Limb (tissue), 2 donors: Measurements from ENCODE around the gene CDH13.

Experiments used
- DNase-seq, 2 donors: peaks; one replicate each; pipeline ENCODE4 v3.0.0-alpha.2; 2016; ENCODE audit errors: extremely low spot score in 2 of 2

The CDH13 gene

DNA sequence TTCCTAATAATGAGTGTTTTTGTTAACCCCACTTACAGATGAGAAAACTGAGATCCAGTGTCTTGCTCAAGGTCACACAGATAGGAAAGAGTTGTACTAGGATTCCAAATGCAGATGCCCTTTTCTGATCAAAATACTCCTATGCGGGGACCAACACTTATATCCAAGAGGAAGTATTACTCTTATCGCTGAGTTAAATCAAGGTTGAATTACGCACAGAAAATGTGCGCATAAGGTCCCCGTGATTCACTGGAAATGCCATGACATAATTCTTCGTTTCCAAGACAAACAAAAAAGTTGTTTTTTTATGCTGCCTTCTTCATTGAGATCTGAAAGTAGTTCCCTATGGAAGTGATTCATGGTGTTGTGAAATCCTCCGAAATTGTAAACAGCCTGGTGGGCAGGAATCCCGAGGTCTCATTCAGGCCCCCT lies 717.2 kb downstream of the CDH13 start:
- DNase-seq, result no peak

DNA sequence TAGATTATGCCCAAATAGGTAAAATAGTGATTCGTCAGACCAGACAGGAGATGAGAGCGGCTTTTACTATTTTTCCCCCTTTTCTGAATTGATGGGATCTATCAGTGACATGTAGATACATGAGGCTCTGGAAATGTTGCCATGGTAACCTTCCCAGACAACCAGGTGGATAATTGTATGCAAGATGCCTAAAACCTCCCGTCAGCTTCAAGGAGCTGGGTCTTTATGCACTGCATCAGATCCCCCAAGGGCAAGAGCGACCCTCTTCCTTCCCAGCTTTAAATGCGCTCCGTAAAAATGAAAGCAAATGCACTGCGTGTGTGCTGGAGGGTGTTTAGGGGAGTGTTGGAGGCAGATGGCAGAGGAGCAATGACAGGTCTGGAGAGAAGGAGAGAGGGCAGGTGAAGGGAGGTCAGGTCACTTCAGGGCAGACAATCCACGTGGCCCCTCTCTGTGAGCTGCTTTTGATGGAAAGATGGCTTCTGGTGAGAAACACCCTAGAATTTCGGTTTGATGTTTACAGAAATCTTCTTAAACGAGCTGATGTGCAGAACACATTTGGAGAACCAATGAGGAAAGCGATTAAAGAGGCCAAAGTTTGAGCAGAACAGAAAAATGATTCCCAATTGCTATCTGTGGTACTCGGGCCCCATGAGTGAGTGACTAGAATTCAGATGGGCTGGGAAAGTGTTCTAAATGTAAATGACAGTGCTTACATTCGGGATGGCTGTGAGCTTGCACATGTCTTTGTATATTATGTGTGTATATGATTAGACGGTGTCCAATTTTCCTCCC lies 719.3 kb downstream of the CDH13 start:
- DNase-seq, result no peak

DNA sequence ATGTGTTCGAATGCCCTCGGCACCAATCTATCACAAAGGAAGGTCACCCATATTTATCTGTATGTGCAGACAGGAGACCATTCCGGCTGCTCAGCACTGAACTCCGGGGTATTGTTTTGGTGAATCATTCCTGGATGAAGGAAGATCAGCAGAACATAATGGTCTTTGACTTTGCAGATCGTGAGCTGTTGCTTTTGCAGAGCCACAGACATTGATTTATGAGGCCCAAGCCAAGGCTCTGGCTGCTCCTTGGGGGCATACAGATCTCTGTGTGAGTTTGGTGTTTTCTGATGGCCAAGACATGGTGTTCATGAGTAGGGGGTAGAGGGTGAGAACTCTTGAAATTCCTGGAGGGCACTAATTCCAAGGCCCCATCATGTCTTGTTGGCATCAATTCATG lies 722.2 kb downstream of the CDH13 start:
- no peak for DNase-seq

DNA sequence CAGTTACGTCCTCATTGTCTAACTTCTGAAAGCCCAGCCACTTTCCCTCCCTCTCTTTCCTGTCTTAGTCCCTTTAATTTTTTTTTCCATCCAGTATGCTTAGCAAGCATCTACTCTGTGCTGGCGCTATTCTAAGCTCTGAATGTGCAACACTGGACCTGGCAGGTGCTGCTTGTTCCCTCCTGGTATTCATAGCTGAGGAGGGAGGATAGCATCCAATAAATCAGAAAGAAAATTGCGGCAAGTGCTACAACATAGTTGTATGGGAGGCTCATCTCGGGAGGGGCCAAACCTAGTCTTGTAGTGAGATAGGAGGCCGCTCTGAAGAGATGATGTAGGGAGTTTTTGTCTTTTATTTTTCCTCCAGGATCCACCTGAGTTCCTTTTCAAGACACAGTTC lies 723.7 kb downstream of the CDH13 start:
- DNase-seq, result no peak

DNA sequence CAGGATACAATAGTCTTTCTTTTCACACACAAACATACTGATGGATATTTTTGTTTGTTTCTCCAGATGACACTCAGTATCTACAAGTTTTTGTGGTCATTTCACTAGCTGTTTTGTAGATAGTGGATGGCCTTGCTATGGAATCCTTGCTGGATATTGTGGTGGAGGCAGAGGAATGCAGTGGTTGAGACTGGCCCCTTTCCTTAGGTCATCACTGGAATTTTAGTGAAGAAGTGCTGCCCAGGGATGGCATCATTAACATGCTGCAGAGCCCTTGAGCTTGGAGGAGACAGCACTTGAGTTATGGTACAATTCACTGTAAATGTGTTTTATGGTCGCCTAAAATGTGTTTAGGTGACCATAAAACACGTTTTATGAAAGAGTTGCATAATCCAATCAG lies 725.1 kb downstream of the CDH13 start:
- DNase-seq, result no peak

DNA sequence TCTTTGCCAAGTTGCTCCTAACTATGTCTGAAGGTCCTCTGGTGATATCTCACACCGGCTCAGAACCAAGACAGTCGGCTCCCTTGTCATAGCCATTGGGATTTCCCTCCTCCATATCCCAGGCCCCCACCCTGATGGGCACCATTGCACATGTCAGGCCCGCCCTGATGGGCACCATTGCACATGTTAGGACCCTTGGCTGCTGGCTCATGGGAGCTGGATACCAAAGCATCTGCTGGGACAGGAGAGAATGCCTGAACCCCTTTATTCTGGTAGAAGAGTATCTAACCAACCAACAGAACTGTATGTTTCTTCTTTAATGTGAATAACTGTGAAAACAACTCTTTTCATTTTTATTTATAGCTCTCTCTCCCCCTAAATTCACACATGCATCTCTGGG lies 726.5 kb downstream of the CDH13 start:
- DNase-seq, result no peak

DNA sequence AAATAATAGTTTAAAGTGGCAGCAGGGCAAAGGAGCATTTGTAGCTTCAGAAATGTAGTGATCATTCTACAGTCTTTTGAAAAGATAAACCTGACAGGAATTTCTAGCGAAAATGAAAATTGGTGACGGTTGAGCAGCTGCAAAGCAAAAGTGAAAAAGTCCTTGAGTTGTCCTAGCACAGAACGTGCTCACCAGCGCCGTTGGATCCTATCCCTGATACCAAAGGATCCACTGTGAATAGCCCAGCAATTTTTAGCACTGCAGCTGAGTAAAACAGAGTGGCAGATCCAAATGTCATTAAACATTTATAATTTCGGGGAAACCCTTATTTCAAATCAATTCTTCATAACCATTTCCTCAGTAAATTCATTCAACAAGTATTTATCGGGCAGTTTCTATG lies 727.2 kb downstream of the CDH13 start:
- no peak for DNase-seq

DNA sequence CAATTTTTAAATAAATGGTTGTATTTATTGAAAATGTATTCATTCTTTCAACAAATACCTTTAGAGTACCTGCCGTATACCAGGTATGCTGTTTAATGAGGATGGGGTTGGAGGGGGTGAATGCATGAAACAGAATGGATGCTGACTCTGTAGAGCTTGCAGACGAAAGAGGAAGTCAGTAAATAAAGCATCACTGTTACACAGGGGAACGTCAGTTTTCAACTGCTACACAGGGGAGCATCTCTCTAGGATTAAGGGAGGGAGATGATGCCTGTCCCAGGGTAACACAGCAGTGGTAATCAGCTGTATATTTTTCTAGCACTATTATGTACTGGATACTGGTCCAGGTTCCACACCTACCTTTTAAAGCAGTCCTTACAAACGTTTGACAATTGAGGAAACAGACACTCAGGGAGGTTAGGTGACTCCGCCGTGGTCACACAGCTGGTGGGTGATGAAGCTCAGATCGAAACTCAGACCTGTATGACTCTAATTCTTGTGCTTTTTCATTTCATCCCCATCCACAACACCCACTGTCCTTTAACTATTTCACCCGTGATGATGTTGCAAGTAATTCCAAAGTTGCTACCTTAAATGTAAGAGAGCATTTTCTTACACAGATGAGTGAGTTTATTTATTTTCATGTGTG lies 728.9 kb downstream of the CDH13 start:
- no peak for DNase-seq

DNA sequence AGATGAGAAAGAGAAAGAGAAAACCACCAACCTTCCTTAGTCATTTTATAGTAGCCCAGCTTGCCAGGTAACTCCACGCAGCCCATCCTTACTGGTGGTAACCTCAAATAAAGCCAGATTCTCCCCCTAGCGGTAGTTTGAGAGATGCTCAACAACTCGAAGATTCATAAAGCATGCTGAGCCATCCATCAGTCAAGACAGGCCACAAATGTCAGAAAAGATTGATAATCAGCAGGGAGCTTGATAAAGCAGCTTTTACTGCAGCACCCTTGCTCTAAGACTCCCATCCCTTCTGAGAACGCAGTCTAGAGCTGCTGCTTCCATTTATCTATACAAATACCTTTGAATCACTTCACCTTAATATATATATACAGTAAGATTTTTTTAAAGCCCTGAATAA lies 729.5 kb downstream of the CDH13 start:
- peak; percentile 39 to 48 for DNase-seq

DNA sequence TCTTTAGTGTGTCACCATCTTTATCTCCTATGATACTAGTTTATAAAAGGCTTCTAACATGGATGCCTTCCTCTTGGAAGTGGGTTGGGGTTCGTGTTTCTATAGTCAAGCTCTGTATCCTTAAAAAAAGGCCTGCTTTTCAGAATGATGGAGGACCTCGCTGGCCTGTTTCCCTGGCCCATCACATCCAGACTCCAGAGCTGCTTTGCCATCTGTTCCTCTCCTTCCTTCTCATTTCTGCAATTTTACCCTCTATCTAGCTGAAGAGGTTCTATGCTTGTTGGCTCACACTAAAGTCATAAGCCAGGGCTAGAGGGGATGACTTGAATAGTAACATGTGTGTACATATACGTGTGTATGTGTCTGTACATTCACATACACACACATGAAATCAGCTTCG lies 730.2 kb downstream of the CDH13 start:
- no peak for DNase-seq

DNA sequence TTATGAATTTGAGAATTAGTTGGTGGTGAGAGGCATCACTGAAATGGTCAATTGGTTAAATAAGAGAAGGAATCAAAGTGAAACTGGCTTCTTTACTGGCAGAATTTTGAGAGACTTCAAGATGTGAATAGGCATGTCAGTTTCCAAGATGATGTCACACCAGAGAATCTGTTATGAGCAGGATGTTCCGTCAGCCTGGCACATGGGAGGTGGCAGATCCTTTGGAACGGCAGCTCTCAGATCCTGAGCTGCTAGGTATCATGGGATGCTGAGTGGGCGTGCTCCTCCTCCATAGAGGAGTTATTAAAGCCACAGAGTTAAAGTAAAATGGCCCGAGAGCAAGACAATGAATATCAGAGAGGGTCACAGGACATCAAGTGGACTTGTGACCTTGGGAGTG lies 736.8 kb downstream of the CDH13 start:
- no peak for DNase-seq

DNA sequence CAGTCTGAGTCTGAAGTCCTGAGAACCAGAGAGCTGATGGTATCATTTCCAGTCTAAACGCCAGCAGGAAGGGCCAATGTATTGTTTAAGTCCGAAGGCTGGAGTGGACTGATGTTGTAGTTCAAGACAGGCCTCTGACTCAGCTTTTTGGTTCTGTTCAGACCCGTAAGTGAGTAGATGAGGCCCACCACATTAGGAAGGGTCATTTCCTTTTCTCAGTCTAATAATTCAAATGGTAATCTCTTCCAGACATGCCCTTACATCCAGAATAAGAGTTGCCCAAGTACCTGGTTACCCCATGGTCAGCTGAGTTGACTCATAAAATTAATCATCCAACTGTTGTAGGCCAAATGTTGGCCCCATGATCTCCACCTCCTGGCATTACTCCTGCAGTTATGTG lies 738.4 kb downstream of the CDH13 start:
- DNase-seq, result no peak

DNA sequence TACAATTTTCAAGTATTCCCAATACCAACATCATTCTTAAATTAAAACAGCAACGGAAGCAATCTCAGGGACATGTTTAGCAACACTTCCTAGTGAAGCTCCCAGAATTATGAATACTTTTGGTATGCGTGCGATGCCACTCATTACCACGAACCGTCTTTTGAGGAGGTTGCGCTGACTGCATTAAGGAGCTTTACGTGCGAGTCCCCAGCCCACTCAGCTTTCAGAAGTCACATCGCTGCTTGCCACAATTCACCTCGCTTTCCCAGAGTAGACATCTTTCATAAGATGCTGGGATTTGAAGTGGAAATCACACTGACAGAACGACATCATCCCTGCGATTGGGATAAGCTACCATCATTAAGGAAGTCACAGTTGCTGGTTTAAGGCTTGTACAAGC lies 739.5 kb downstream of the CDH13 start:
- no peak for DNase-seq

DNA sequence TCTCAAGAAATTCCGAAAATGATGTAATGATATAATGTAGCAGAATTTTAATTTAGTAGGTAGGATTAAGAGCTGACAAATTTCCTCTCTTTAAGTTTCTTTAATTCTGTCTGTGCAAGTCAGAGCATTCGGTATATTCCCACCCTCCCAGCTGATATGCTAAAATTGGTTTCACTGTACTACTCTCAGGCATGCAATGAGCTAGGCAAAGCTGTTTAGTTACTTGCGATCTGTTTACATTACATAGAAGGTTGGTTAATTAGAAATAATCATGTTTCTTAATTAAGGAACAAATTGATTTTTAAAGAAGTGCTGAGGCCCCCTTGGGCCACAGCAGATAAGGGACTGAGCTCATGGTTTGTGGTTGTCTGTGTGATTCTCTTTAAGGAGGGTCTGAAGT lies 748.2 kb downstream of the CDH13 start:
- no peak for DNase-seq

DNA sequence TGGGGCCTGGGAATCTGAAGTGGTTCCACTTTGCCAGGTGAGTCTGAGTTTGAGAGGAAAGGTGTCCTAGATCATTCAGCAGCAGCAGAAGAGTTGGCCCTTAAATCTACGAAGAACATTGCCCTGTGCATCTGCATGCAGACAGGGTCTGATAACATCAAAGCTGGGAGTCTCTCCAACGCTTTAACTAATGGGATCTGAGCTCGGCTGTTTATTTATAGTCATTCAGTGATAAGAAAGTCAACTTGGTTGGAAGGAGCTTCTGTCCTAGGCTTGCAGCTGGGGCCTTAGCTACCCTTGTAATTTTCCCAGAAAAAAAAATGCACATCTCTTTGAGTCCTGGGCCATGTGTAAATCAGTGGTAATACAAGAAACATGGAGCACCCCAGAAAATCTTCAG lies 763.0 kb downstream of the CDH13 start:
- DNase-seq, result no peak

DNA sequence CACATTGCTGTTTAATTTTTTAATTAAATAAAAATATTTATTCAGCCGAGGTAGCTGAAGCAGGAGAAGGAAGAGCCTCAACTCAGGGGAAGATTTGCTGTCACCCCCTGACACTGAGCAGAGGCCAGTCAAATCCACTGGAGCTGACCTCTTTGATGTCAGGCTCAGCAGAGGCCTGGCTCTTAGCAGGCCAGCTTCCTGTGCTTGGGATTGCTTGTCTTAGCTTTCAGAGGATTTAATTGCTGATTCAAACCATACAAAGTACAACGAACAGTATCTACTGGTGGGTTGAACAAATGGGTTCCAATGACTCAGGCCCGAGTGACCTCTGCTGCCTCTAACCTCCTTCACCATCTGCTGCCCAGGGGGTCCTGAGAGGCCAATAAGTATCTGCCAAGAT lies 764.0 kb downstream of the CDH13 start:
- no peak for DNase-seq

DNA sequence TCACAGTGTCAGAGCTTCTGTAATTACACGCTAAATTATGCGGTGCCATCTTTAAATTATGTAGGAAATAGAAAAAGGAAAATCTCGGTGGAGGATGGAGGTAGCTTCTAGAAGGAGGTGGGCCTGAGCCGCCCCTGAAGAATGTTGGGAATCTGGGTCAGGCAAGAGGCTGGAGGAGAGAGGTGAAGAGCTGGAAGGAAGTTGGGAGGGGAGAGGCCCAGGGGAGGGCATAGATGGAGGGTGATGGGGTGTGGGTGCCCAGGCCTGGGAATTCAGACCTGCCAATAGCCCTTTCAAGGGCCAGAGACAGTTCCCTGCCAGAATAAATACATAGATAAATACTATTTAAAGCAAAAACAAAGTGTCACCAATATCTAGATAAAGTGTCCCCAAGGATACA lies 766.0 kb downstream of the CDH13 start:
- no peak for DNase-seq

DNA sequence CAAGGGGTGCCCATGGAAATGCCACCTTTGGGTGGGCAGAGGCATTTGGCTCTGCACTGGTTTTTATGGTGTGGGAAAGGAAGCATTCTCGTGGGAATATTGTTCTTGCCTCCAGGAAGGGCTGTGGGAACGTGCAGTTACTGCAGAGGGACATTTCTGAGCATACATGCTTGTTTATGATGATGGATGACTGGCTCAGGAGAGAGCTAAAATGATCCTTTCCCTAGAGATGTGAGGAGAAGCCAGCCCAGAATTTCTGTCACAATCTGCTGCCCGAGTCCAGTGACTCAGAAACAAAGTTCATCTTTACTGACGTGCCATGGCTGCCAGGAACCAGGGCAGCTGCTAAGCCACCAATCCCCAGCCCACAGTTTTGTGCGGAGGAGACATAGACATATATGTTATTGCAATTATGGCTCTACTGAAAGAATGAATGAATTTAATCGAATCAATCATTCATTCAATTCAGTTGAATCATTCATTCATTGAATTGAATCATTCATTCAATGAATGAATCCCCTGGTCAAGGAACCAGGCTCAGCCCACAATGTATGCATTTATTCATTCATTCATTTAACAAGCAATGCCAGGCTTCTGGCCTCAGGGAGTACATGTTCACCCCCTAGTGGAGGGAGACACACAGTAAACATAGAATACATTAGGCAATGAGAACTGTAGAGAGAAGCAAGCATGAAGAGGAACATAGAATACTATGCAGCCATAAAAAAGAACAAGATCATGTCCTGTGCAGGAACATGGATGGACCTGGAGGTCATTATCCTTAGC lies 766.6 kb downstream of the CDH13 start:
- DNase-seq, result no peak

DNA sequence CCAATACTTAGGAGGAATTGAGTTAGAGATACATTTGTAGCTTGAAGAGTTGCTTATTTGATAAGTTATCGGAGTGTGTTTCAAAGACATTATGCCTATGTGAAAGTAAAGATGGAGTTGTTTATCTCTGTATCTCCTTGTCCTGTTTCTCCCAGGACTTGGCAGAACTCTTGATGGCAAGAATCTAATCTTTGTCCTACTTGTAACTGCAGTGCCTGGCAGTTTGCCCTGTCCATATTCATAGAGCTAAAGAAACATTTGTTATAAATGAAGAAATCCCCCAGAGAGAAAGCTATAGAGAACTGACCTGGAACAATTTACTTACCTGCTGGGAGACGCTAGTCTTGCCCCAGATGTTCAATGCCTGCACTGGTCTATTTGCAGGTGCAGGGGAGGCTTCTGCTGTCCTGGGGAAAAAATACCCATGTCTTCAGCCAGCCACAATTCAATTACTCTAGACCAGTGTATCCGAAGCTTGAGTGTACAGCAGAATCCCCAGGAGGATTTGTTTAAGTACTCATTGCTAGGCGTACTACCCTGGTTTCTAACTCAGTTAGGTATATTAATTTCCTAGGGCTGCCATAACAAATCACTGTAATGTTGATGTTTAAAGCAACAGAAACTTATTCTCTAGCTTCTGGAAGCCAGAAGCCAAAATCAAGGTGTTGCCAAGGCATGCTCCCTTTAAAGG lies 771.0 kb downstream of the CDH13 start:
- no peak for DNase-seq

DNA sequence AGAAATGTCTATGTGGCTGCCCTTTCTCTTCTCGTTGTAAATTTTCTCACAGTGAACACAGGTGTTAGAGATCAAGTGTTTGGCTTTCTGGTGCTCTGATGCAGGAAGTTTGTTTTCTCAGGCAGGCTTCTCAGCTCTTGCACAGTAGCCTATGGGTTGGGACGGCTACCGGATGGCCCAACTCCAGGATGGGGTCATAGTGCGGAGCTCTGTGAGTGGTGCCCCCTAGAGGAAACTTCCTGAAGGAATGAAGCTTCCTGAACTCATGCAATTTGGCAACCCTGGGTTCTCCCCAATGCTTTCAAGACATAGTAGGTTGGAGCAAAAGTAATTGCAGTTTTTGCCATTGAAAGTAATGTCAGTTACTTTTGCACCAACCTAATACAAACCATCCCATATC lies 773.5 kb downstream of the CDH13 start:
- DNase-seq, result no peak

DNA sequence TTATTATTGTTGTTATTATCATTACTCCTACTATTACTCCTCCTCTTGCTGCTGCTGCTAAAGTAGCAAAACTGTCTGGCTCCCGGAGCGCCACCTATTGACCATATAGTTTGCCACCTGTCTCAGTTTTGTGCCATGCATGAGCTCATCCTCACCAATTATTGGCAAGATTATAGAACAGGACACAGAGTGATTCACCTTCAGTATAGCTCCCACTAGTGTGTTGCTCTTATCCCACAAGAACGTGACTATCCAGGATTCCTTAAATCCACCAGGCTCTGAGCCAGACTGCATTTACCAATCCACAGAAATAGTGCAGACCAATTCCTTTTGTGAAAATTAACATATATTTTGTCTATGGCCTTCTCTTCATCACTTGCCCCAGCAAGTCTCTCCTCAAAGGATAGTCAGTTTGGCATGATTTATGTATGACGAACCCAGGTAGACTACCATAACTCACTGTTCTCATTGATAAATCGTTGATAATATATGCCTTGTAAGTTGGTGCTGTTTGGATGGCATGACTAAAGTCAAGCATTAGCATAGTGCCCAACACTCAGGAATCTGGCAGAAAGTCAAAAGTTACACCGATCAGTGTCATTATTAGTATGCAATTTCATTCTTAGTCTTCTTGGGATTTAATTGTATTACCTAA lies 775.5 kb downstream of the CDH13 start:
- DNase-seq, result no peak
